OCI-LY1 (cell line): ENCODE measurements around the gene DHRS1.

Experiments used
- CTCF ChIP-seq: fragments of 200-600 bp; sonication (generic), shearing (Covaris generic); IDR thresholded peaks from 2 replicates; pipeline ENCODE4 v1.5.1; 2017; ENCODE audit warnings: mild to moderate bottlenecking, antibody characterized with exemption, low read length, moderate library complexity, mixed read lengths
- EZH2 ChIP-seq: fragments of 200-600 bp; sonication (generic), shearing (Covaris generic); IDR thresholded peaks from 2 replicates; pipeline ENCODE4 v1.8.0; 2017; ENCODE audit warnings: borderline replicate concordance, mixed run types, mild to moderate bottlenecking, antibody characterized with exemption, low read length, moderate library complexity, mixed read lengths

GRCh38 chr14:24289649-24290280 is 9.8 kb downstream of the DHRS1 start:
- no peak for TF ChIP-seq EZH2
- TF ChIP-seq CTCF: no peak
